Thyroid gland (tissue), 4 donors: ENCODE results near the gene RGP1. TPM values are rescaled to one million over a fixed set of nuclear protein-coding genes. Genes with fewer than 3 reads are reported as not detected.

Experiments
- DNase-seq, 2 donors: peaks; one replicate each; pipeline ENCODE4 v3.0.0-alpha.2; 2019
- H3K27ac ChIP-seq, 3 donors: fragments of 200-600 bp; sonication (generic); 1 replicate in 2 of 3; 2 replicates in 1 of 3; pipeline ENCODE4 v1.5.1; 2016 to 2019; ENCODE audit warnings: mild to moderate bottlenecking in 1 of 3, moderate library complexity in 1 of 3
- H3K27me3 ChIP-seq: fragments of 200-600 bp; sonication (generic); one replicate; pipeline ENCODE4 v1.5.1; 2019
- H3K36me3 ChIP-seq, 2 donors: fragments of 200-600 bp; sonication (generic); one replicate each; pipeline ENCODE4 v1.5.1; 2016 to 2019
- H3K4me1 ChIP-seq, 2 donors: fragments of 200-600 bp; sonication (generic); one replicate each; pipeline ENCODE4 v1.5.1; 2017 to 2019
- H3K4me3 ChIP-seq, 3 donors: fragments of 200-600 bp; sonication (generic); replicated peaks in 1 of 3; 1 replicate in 2 of 3; 2 replicates in 1 of 3; pipeline ENCODE4 v1.5.1; 2016; ENCODE audit warnings: mild to moderate bottlenecking in 1 of 3
- H3K9me3 ChIP-seq: fragments of 200-600 bp; sonication (generic); one replicate; pipeline ENCODE4 v1.5.1; 2017
- POLR2A ChIP-seq, 2 donors: fragments of 450-650 bp; IDR thresholded peaks; one replicate each; pipeline ENCODE4 v1.6.1; 2017; ENCODE audit warnings: antibody characterized with exemption in 2 of 2, mild to moderate bottlenecking in 2 of 2, moderate library complexity in 1 of 2
- WGBS, 2 donors: methylation state at CpG; one replicate each; pipeline ENCODE4 v1.1.5; 2017; 5-methylcytosine and 5-hydroxymethylcytosine counted together
- intact Hi-C: fragments of 100-400 bp; cut with DNase I; formaldehyde crosslinking; loops from one replicate; pipeline ENCODE4 v1.15.1; 2023
- total RNA-seq, 4 donors: library from RNA; depleted of rRNA; stranded (reverse); fragments of >200 nt; gene quantifications; one replicate each; pipeline ENCODE4 v1.2.3, GENCODE V29; 2016
- TF ChIP-seq, protein P1 (sequence below), 6 experiments: fragments of 200-600 bp in 3 of 6; fragments of 450-650 bp in 3 of 6; sonication (generic) in 3 of 6; IDR thresholded peaks; one replicate each; pipeline ENCODE4 v1.5.1; 2016 to 2019; ENCODE audit warnings: antibody characterized with exemption in 6 of 6, mild to moderate bottlenecking in 2 of 6, inconsistent platforms in 1 of 6, moderate library complexity in 1 of 6

The RGP1 gene
- total RNA-seq, 4 donors from 2014 or later = 25.4 to 34.0 (median 30.2) TPM

DNA sequence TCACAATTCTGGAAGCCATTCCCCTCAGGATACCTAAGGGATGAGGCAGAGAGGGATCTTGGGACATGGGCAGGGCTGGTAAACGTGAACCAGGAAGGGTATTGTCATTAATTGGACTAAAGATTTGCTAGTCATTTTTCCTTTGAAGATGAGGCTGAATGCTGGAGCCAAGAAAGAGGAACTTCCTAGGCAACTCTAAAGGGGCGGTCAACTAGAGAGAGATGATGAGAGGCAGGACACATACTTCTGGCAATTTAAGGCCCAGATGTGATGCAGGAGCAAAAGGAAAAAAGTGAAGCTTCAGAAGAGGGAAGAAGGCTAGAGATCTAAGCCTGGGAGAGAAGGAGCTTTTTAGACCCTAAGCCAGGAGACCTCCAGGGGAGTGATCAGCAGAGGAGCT, 5.6 kb upstream of the RGP1 start:
- TF ChIP-seq POLR2A (IDR thresholded peaks at IDR 0.05) = no peak
- TF ChIP-seq, protein P1, sequence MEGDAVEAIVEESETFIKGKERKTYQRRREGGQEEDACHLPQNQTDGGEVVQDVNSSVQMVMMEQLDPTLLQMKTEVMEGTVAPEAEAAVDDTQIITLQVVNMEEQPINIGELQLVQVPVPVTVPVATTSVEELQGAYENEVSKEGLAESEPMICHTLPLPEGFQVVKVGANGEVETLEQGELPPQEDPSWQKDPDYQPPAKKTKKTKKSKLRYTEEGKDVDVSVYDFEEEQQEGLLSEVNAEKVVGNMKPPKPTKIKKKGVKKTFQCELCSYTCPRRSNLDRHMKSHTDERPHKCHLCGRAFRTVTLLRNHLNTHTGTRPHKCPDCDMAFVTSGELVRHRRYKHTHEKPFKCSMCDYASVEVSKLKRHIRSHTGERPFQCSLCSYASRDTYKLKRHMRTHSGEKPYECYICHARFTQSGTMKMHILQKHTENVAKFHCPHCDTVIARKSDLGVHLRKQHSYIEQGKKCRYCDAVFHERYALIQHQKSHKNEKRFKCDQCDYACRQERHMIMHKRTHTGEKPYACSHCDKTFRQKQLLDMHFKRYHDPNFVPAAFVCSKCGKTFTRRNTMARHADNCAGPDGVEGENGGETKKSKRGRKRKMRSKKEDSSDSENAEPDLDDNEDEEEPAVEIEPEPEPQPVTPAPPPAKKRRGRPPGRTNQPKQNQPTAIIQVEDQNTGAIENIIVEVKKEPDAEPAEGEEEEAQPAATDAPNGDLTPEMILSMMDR (IDR thresholded peaks at IDR 0.05) = no peak
- 69 to 79% methylated on average over 2 of the region's 2 CpGs for WGBS, 2 donors
- H3K27ac ChIP-seq = no peak overlapping the region
- H3K36me3 ChIP-seq = peaks cover 48 to 58% of the 10 kb centered on the region in 2 donors
- H3K9me3 ChIP-seq = no peaks in the 10 kb centered on the region
- intact Hi-C loops = loop anchor here (10.0 kb wide), 1 partner anchor 81 kb away; the partner anchor contains the start of genes FAM221B and TMEM8B
- peaks cover 24 to 25% of the 10 kb centered on the region in 2 donors for H3K4me1 ChIP-seq
- DNase-seq = no peak
- H3K4me3 ChIP-seq = no peak overlapping the region
- H3K27me3 ChIP-seq = no peaks in the 10 kb centered on the region

DNA sequence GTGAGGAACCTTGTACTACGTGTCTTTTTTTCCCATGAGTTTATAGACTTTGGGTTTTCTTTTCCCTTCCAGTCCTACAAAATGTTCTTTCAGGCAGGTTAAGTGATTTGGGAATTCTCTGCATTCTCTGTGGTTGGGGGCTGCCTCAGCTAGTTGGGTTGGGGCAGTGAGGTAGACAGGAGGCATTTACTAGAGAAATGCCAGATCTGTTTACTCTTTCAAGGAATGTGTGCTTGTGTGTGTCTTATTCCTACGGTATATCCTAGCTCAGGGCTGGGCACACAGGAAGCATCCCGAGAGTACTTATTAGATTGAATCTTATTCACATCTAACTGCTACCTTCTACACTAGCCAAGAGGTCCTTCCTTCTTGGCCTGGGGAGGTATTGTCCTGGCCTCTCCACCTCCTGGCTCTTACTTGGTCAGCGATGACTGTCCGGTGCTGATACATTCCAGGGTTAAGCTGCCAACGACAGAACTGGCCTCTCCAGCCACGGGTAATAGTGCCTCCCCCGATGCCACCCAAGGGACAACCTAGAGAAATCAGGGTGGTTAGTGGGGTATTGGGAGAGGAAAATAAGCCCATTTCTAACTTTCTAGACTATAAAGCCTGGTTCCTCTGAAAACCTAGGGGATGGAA, 5.1 kb upstream of the RGP1 start:
- no peak overlapping the region for H3K27ac ChIP-seq
- DNase-seq = no peak
- H3K36me3 ChIP-seq = peaks cover 42 to 53% of the 10 kb centered on the region in 2 donors
- TF ChIP-seq, protein P1 (IDR thresholded peaks at IDR 0.05) = no peak
- no peak for TF ChIP-seq POLR2A (IDR thresholded peaks at IDR 0.05)
- WGBS, 2 donors = 89 to 93% methylated on average over 8 of the region's 8 CpGs
- H3K27me3 ChIP-seq = no peaks in the 10 kb centered on the region
- intact Hi-C loops = loop anchor here (10.0 kb wide), 1 partner anchor 81 kb away; the partner anchor contains the start of genes FAM221B and TMEM8B
- H3K9me3 ChIP-seq = no peaks in the 10 kb centered on the region
- H3K4me3 ChIP-seq = no peak overlapping the region
- peaks cover 24 to 25% of the 10 kb centered on the region in 2 donors for H3K4me1 ChIP-seq

DNA sequence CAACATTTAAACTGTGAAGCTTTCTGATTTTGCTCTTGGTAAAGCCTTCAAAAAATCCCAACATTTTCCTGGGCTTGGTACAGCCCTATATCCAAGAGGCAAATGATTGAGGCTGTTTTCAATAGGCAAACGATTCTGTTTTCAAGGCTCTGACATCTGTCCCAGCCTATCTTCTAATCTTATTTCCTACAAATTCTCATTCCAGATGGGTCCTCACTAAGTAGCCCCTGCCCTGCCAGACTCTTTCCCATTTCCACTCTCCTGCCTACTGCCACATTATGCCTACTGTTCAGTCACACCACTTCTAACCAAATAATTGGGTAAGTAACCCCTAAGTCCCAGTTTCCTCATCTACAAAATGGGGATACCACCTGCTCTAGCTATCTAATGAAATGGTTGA, 3.5 kb upstream of the RGP1 start:
- H3K4me1 ChIP-seq = peaks cover 33 to 34% of the 10 kb centered on the region in 2 donors
- intact Hi-C loops = loop anchor here (10.0 kb wide), 1 partner anchor 79 kb away; the partner anchor contains the start of genes FAM221B and TMEM8B
- H3K27me3 ChIP-seq = no peaks in the 10 kb centered on the region
- H3K4me3 ChIP-seq = no peak overlapping the region
- no peaks in the 10 kb centered on the region for H3K9me3 ChIP-seq
- WGBS, 2 donors = 54 to 67% methylated on average over 1 of the region's 1 CpG
- no peak overlapping the region for H3K27ac ChIP-seq
- no peak for TF ChIP-seq POLR2A (IDR thresholded peaks at IDR 0.05)
- TF ChIP-seq, protein P1 (IDR thresholded peaks at IDR 0.05) = no peak
- peaks cover 28 to 37% of the 10 kb centered on the region in 2 donors for H3K36me3 ChIP-seq
- DNase-seq = no peak

DNA sequence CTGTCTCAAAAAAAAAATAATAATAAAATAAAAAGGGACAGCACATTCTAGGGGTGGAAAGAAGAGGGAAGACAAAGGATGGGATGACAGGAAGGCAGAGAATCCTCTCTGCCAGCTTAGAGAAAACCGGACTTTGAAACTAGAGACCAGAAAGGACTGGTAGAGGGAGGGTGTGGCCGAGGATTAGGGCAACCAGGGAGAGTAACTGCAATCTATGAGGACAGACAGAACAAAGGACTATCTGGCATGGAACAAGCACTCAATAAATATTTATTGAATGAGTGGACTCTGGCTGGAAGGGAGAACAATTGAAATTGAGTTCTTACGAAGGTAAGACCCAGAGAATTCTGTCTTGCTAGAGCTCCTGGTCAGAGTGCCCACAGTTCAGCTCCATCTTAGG, 2.5 kb upstream of the RGP1 start:
- Histone ChIP-seq H3K36me3 (peaks cover 32 to 33% of the 10 kb centered on the region in 2 donors), H3K4me1 (peaks cover 34 to 35% of the 10 kb centered on the region in 2 donors), H3K27me3 (no peaks in the 10 kb centered on the region), H3K4me3 (peak overlapping the region in 1 of 3 donors; percentile 12), H3K27ac (no peak overlapping the region), H3K9me3 (no peaks in the 10 kb centered on the region)
- no peak for TF ChIP-seq POLR2A (IDR thresholded peaks at IDR 0.05)
- TF ChIP-seq, protein P1 (IDR thresholded peaks at IDR 0.05) = no peak
- DNase-seq = no peak
- intact Hi-C loops = loop anchor here (10.0 kb wide), 1 partner anchor 78 kb away; the partner anchor contains the start of genes FAM221B and TMEM8B
- 50 to 55% methylated on average over 3 of the region's 3 CpGs for WGBS, 2 donors

DNA sequence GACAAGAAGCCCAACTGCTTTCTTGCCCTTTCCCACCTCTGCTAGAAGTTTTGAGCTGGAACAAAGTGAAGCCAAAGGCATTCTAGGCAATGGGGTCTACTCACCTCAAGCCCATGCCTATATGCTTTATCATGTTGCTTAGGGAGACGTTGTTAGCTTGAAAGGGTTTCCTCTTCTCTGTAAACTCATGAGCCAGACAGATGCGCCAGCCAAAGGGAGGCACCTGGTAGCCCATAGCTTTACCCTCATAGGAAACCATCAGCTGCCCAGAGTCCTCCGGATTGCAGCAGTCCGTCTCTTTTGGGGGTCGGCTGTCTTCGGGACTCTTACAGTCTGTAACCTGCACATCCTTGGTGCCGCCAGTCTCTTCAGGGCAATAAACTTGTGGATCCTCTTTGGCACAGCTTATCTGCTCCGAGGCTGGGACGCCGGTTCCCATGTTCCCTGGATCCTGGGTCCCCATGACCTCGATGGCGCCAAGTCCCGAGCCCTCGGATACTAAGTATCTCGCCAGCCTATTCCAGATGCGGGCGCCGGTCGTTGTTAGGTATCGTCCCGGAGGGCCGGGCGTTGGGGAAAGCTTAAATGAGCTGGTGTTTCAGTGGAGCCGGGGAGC, 737 bp upstream of the RGP1 start:
- no peaks in the 10 kb centered on the region for H3K27me3 ChIP-seq
- no peaks in the 10 kb centered on the region for H3K9me3 ChIP-seq
- peak overlapping the region; percentile 68 to 86 (median 84) for H3K27ac ChIP-seq
- DNase-seq = no peak
- H3K4me1 ChIP-seq = peaks cover 34 to 35% of the 10 kb centered on the region in 2 donors
- H3K4me3 ChIP-seq = peak overlapping the region; percentile 61 to 69 (median 62)
- 0 to 1% methylated on average over 1 to 23 of the region's 24 CpGs for WGBS, 2 donors
- no peak for TF ChIP-seq POLR2A (IDR thresholded peaks at IDR 0.05)
- TF ChIP-seq, protein P1 (IDR thresholded peaks at IDR 0.05) = no peak
- intact Hi-C loops = loop anchor here (10.0 kb wide), 1 partner anchor 76 kb away; the partner anchor contains the start of genes FAM221B and TMEM8B
- H3K36me3 ChIP-seq = peaks cover 35 to 39% of the 10 kb centered on the region in 2 donors
